CD4-positive, alpha-beta memory T cell (primary cell): ENCODE results near the gene ITGAE. TPM values are rescaled to one million over a fixed set of nuclear protein-coding genes. Genes with fewer than 3 reads are reported as not detected.
A peak's percentile ranks its signal among the peaks of the same experiment; 100 is the strongest.

Experiments used
- CTCF ChIA-PET: fragments of 350-600 bp; sonication (Branson Sonifier 250); formaldehyde crosslinking; loops from one replicate; lab custom pipeline; 2021; ENCODE audit warnings: inconsistent platforms; ENCODE audit not compliant: partially characterized antibody; lab: Charles Lee
- POLR2A ChIA-PET: fragments of 350-600 bp; sonication (Branson Sonifier 250); formaldehyde crosslinking; loops from one replicate; lab custom pipeline; 2021; ENCODE audit not compliant: partially characterized antibody; lab: Charles Lee
- DNase-seq, 5 donors: peaks; one replicate each; pipeline versions ENCODE4 v3.0.0 to v3.0.0-alpha.2; 2020 to 2022; ENCODE audit warnings: mixed read lengths in 1 of 5
- H3K27ac ChIP-seq: one replicate; pipeline ENCODE4 v1.7.0; 2013; ENCODE audit warnings: low read depth, low read length
- H3K27me3 ChIP-seq: 2 replicates; pipeline ENCODE4 v1.7.0; 2013; ENCODE audit warnings: mild to moderate bottlenecking, low read length, moderate library complexity; ENCODE audit not compliant: insufficient read depth
- H3K36me3 ChIP-seq: 2 replicates; pipeline ENCODE4 v1.7.0; 2013; ENCODE audit warnings: mild to moderate bottlenecking, low read length, moderate library complexity; ENCODE audit not compliant: insufficient read depth
- H3K4me1 ChIP-seq: 2 replicates; pipeline ENCODE4 v1.7.0; 2013; ENCODE audit warnings: mild to moderate bottlenecking, low read length, moderate library complexity; ENCODE audit not compliant: insufficient read depth
- H3K4me3 ChIP-seq, 2 donors: one replicate each; pipeline ENCODE4 v1.7.0; 2013; ENCODE audit warnings: low read length in 2 of 2, mild to moderate bottlenecking in 1 of 2
- H3K9me3 ChIP-seq, 2 donors: one replicate each; pipeline ENCODE4 v1.7.0; 2013; ENCODE audit warnings: low read length in 2 of 2, control low read depth in 1 of 2; ENCODE audit not compliant: control insufficient read depth in 1 of 2
- H3K27ac Mint-ChIP-seq, 7 donors: one replicate each; pipeline ENCODE4 v1.8.0; 2020 to 2021; ENCODE audit warnings: mixed read lengths in 7 of 7, mild to moderate bottlenecking in 6 of 7, inconsistent platforms in 3 of 7, moderate library complexity in 3 of 7
- H3K27me3 Mint-ChIP-seq, 2 donors: one replicate each; pipeline ENCODE4 v1.8.0; 2020 to 2021; ENCODE audit warnings: mixed read lengths in 2 of 2
- H3K36me3 Mint-ChIP-seq, 2 donors: one replicate each; pipeline ENCODE4 v1.8.0; 2020 to 2021; ENCODE audit warnings: mixed read lengths in 2 of 2, inconsistent platforms in 1 of 2, mild to moderate bottlenecking in 1 of 2
- H3K4me1 Mint-ChIP-seq, 4 donors: one replicate each; pipeline ENCODE4 v1.8.0; 2020 to 2021; ENCODE audit warnings: mixed read lengths in 4 of 4, mild to moderate bottlenecking in 1 of 4
- H3K4me3 Mint-ChIP-seq, 8 donors: one replicate each; pipeline ENCODE4 v1.8.0; 2020 to 2021; ENCODE audit warnings: mixed read lengths in 8 of 8, mild to moderate bottlenecking in 7 of 8, moderate library complexity in 6 of 8, inconsistent platforms in 3 of 8
- H3K9me3 Mint-ChIP-seq, 8 donors: one replicate each; pipeline ENCODE4 v1.8.0; 2020 to 2021; ENCODE audit warnings: mixed read lengths in 8 of 8, mild to moderate bottlenecking in 5 of 8, inconsistent platforms in 3 of 8, moderate library complexity in 1 of 8
- intact Hi-C: fragments of 100-400 bp; cut with micrococcal nuclease; formaldehyde crosslinking; loops from one replicate; pipeline ENCODE4 v1.15.1; 2023
- polyA plus RNA-seq, 2 donors: library from polyadenylated mRNA; unstranded; fragments of 300-500 nt; fragmentation: Illumina TruSeq; gene quantifications; one replicate each; pipeline ENCODE4 v1.2.3, GENCODE V29; 2021
- total RNA-seq, 2 experiments: library from RNA; stranded (reverse); gene quantifications; one replicate each; pipeline ENCODE4 v1.2.3, GENCODE V29; 2021

The ITGAE gene
- total and polyA plus RNA-seq, 4 experiments from 2014 or later, result 17.2 to 43.6 (median 27.7) TPM

GRCh38 chr17:3665834-3666233, 135.2 kb downstream of the ITGAE start:
- Mint-ChIP-seq H3K27me3 (no peaks in the 10 kb centered on the region), H3K36me3 (peaks cover 0 to 6% of the 10 kb centered on the region in 2 donors), H3K9me3 (no peaks in the 10 kb centered on the region), H3K4me1 (peaks cover 15 to 27% (median 17%) of the 10 kb centered on the region in 4 donors), H3K27ac (no peak overlapping the region), H3K4me3 (peak overlapping the region in 4 of 8 donors; percentile 49 to 71 (median 62))
- no peaks in the 10 kb centered on the region for H3K36me3 ChIP-seq
- H3K4me3 ChIP-seq, result no peak overlapping the region
- H3K4me1 ChIP-seq, result peaks cover 23% of the 10 kb centered on the region
- H3K27me3 ChIP-seq, result no peaks in the 10 kb centered on the region
- H3K27ac ChIP-seq, result no peak overlapping the region
- ChIA-PET POLR2A (interaction anchor here (1.6 kb wide), 1 partner anchor 29 kb away, joined by 5 read pairs; the partner anchor contains the start of genes CTNS and SHPK), CTCF (no interaction called here)
- intact Hi-C loops, result loop anchor here (5.0 kb wide), 1 partner anchor 619 kb away; no protein-coding TSS in a partner anchor
- H3K9me3 ChIP-seq, result no peaks in the 10 kb centered on the region
- DNase-seq, result no peak

Other genes with a start within 250 kb of the ITGAE start
- under 1 TPM; 0.06 to 0.14 TPM for gene TRPV3, start 243.4 kb downstream of the ITGAE start, total RNA-seq
- not detected for gene TRPV3, start 243.4 kb downstream of the ITGAE start, polyA plus RNA-seq
- 1 to 10 TPM; 8.1 to 8.8 TPM for gene TRPV1, start 191.8 kb downstream of the ITGAE start, total RNA-seq
- under 1 TPM in 1 of 2 donors, not detected in 1; 0.46 TPM for gene TRPV1, start 191.8 kb downstream of the ITGAE start, polyA plus RNA-seq
- 10 to 100 TPM; 10.7 to 11.6 TPM for gene SHPK, start 164.9 kb downstream of the ITGAE start, total RNA-seq
- 1 to 10 TPM; 5.8 to 6.0 TPM for gene SHPK, start 164.9 kb downstream of the ITGAE start, polyA plus RNA-seq
- gene CTNS, start 164.4 kb downstream of the ITGAE start, total RNA-seq, result 10 to 100 TPM; 11.6 to 12.0 TPM
- gene CTNS, start 164.4 kb downstream of the ITGAE start, polyA plus RNA-seq, result 1 to 10 TPM; 7.7 to 8.0 TPM
- gene TAX1BP3, start 132.6 kb downstream of the ITGAE start, total RNA-seq, result 10 to 100 TPM; 12.7 to 13.2 TPM
- gene TAX1BP3, start 132.6 kb downstream of the ITGAE start, polyA plus RNA-seq, result 10 to 100 TPM; 28.2 to 32.3 TPM
- gene EMC6, start 132.4 kb downstream of the ITGAE start, total RNA-seq, result 10 to 100 TPM; 27.8 to 29.4 TPM
- gene EMC6, start 132.4 kb downstream of the ITGAE start, polyA plus RNA-seq, result 100 to 1,000 TPM in 1 of 2 donors, 10 to 100 TPM in 1; 75.7 to 104 TPM
- 10 to 100 TPM; 13.8 to 16.0 TPM for gene P2RX5, start 105.0 kb downstream of the ITGAE start, total RNA-seq
- gene P2RX5, start 105.0 kb downstream of the ITGAE start, polyA plus RNA-seq, result 10 to 100 TPM; 18.8 to 28.9 TPM
- under 1 TPM; 0.28 to 0.41 TPM for gene HASPIN, start 77.3 kb downstream of the ITGAE start, total RNA-seq
- gene HASPIN, start 77.3 kb downstream of the ITGAE start, polyA plus RNA-seq, result under 1 TPM in 1 of 2 donors, not detected in 1; 0.29 TPM
- gene NCBP3, start 45.1 kb upstream of the ITGAE start, total RNA-seq, result 10 to 100 TPM; 48.5 to 66.7 TPM
- 10 to 100 TPM in 1 of 2 donors, 1 to 10 TPM in 1; 7.7 to 15.8 TPM for gene NCBP3, start 45.1 kb upstream of the ITGAE start, polyA plus RNA-seq
- gene CAMKK1, start 91.9 kb upstream of the ITGAE start, total RNA-seq, result 1 to 10 TPM; 3.5 TPM
- gene CAMKK1, start 91.9 kb upstream of the ITGAE start, polyA plus RNA-seq, result 1 to 10 TPM in 1 of 2 donors, under 1 TPM in 1; 0.18 to 2.6 TPM
- not detected for gene P2RX1, start 115.3 kb upstream of the ITGAE start, total RNA-seq
- not detected for gene P2RX1, start 115.3 kb upstream of the ITGAE start, polyA plus RNA-seq
- gene ATP2A3, start 163.2 kb upstream of the ITGAE start, total RNA-seq, result 100 to 1,000 TPM; 157 to 177 TPM
- gene ATP2A3, start 163.2 kb upstream of the ITGAE start, polyA plus RNA-seq, result 10 to 100 TPM; 34.4 to 89.0 TPM